Endometrial microvascular endothelial cells (primary cell): ENCODE results near the gene PITPNC1. TPM values are rescaled to one million over a fixed set of nuclear protein-coding genes. Genes with fewer than 3 reads are reported as not detected.
"Not testable (repeated sequence)": the region's sequence is repeated elsewhere in the genome, so short reads cannot be mapped to it uniquely, and the experiment has no call there.

Source experiments
- in situ Hi-C: cut with HindIII; loops from 2 replicates; pipeline ENCODE4 v1.10.0; 2017; ENCODE audit warnings: low sequenced_read_pairs, low pct_unique_long_range_greater_than_20kb; ENCODE audit errors: inconsistent ontology term
- total RNA-seq: library from RNA; depleted of rRNA; stranded (reverse); fragments of >200 nt; gene quantifications from one replicate; pipeline ENCODE4 v1.2.3, GENCODE V29; 2015; ENCODE audit errors: inconsistent ontology term

PITPNC1 gene
- total RNA-seq, 1 donor from 2014 or later: 7.1 TPM

GRCh38 chr17:67474081-67474661 lies 97.1 kb downstream of the PITPNC1 start:
- in situ Hi-C loops: no loop called here

- in situ Hi-C loops: no loop called here
These were observed 98.3 kb downstream of the PITPNC1 start for GRCh38 chr17:67475161-67475937.

GRCh38 chr17:67476787-67477335 lies 99.8 kb downstream of the PITPNC1 start:
- in situ Hi-C loops: no loop called here

GRCh38 chr17:67477687-67478086 lies 100.6 kb downstream of the PITPNC1 start:
- in situ Hi-C loops: no loop called here

GRCh38 chr17:67478401-67479041 lies 101.4 kb downstream of the PITPNC1 start:
- in situ Hi-C loops: no loop called here

GRCh38 chr17:67479148-67479547 lies 102.1 kb downstream of the PITPNC1 start:
- in situ Hi-C loops: no loop called here

GRCh38 chr17:67480959-67481358 lies 103.9 kb downstream of the PITPNC1 start:
- in situ Hi-C loops: not testable (repeated sequence)

GRCh38 chr17:67481808-67482207 lies 104.7 kb downstream of the PITPNC1 start:
- in situ Hi-C loops: no loop called here

- in situ Hi-C loops: no loop called here
These were observed 105.7 kb downstream of the PITPNC1 start for GRCh38 chr17:67482764-67483163.

- in situ Hi-C loops: no loop called here
These were observed 107.2 kb downstream of the PITPNC1 start for GRCh38 chr17:67484261-67484660.

- in situ Hi-C loops: no loop called here
These were observed 108.6 kb downstream of the PITPNC1 start for GRCh38 chr17:67485666-67486065.

- in situ Hi-C loops: no loop called here
These were observed 110.4 kb downstream of the PITPNC1 start for GRCh38 chr17:67487506-67487905.

GRCh38 chr17:67488161-67488560 lies 111.1 kb downstream of the PITPNC1 start:
- in situ Hi-C loops: no loop called here

- in situ Hi-C loops: no loop called here
These were observed 111.7 kb downstream of the PITPNC1 start for GRCh38 chr17:67488768-67489167.

- in situ Hi-C loops: no loop called here
These were observed 112.2 kb downstream of the PITPNC1 start for GRCh38 chr17:67489273-67489672.

- in situ Hi-C loops: no loop called here
These were observed 113.4 kb downstream of the PITPNC1 start for GRCh38 chr17:67490471-67490870.

GRCh38 chr17:67491009-67491680 lies 114.1 kb downstream of the PITPNC1 start:
- in situ Hi-C loops: no loop called here

GRCh38 chr17:67491681-67492024 lies 114.6 kb downstream of the PITPNC1 start:
- in situ Hi-C loops: no loop called here

- in situ Hi-C loops: no loop called here
These were observed 115.2 kb downstream of the PITPNC1 start for GRCh38 chr17:67492251-67492740.
